A549 (cell line): ENCODE results near the gene SETD1B. TPM values are rescaled to one million over a fixed set of nuclear protein-coding genes. Genes with fewer than 3 reads are reported as not detected.
A peak's percentile ranks its signal among the peaks of the same experiment; 100 is the strongest.

Experiments
- ATAC-seq, 2 experiments: fragments of 200-7000 bp in 1 of 2; fragments of >200 bp in 1 of 2; cut with Nextera tagmentation in 1 of 2; cut with Tn5 transposase in 1 of 2; 3 replicates each; pipeline versions ENCODE4 v1.8.0 to v1.9.1; 2018 to 2020; ENCODE audit warnings: mild to moderate bottlenecking in 1 of 2, moderate library complexity in 1 of 2
- CTCF ChIA-PET: fragments of 300-600 bp; sonication (Branson Sonifier 250); formaldehyde crosslinking; extraction: SDS; loops from one replicate; lab custom pipeline; 2021; ENCODE audit warnings: antibody characterized with exemption, inconsistent platforms; lab: Yijun Ruan, JAX
- POLR2A ChIA-PET: fragments of 350-600 bp; formaldehyde crosslinking; extraction: SDS; loops from one replicate; lab custom pipeline; 2021; ENCODE audit warnings: antibody characterized with exemption, inconsistent platforms; lab: Yijun Ruan, JAX
- DNase-seq, 2 experiments: peaks; one replicate each; pipeline versions ENCODE4 v3.0.0 to v3.0.0-alpha.2; 2011 to 2016; ENCODE audit warnings: low read depth in 1 of 2, low spot score in 1 of 2
- FAIRE-seq: peaks from 2 replicates; lab custom pipeline; 2011; peaks lifted over from hg19 to GRCh38; lab: Jason Lieb, UNC
- H3K27ac ChIP-seq, 2 experiments: fragments of >200 bp; sonication (Bioruptor Twin); formaldehyde crosslinking; 3 replicates each; pipeline ENCODE4 v1.5.1; 2016 to 2017
- H3K4me1 ChIP-seq: fragments of >200 bp; sonication (Bioruptor Twin); formaldehyde crosslinking; 3 replicates; pipeline ENCODE4 v1.6.1; 2016
- H3K4me2 ChIP-seq: fragments of >200 bp; sonication (Bioruptor Twin); formaldehyde crosslinking; 3 replicates; pipeline ENCODE4 v1.6.1; 2016
- H3K4me3 ChIP-seq: fragments of >200 bp; sonication (Bioruptor Twin); formaldehyde crosslinking; 3 replicates; pipeline ENCODE4 v1.5.1; 2016
- H3K9me3 ChIP-seq: fragments of >200 bp; sonication (Bioruptor Twin); formaldehyde crosslinking; 3 replicates; pipeline ENCODE4 v1.6.1; 2016
- ATOH8 ChIP-seq: fragments of 250-450 bp; sonication (Bioruptor Pico); IDR thresholded peaks from 2 replicates; pipeline ENCODE4 v1.5.0; 2020; ENCODE audit warnings: low read depth, mild to moderate bottlenecking, moderate library complexity
- BHLHE40 ChIP-seq: IDR thresholded peaks from 2 replicates; pipeline ENCODE4 v1.6.1; 2012; ENCODE audit warnings: low read depth, low read length, inconsistent platforms
- CBX2 ChIP-seq: fragments of 200-600 bp; sonication (generic); IDR thresholded peaks from 2 replicates; pipeline ENCODE4 v1.6.1; 2016; ENCODE audit warnings: low read depth, mild to moderate bottlenecking, borderline replicate concordance
- CEBPB ChIP-seq, 2 experiments: fragments of >200 bp in 1 of 2; sonication (Bioruptor Twin) in 1 of 2; formaldehyde crosslinking in 1 of 2; IDR thresholded peaks; 2 replicates each; pipeline ENCODE4 v1.6.1; 2012 to 2016
- CTCF ChIP-seq: fragments of >200 bp; sonication (Bioruptor Twin); formaldehyde crosslinking; IDR thresholded peaks from 3 replicates; pipeline ENCODE4 v1.5.1; 2016
- E2F6 ChIP-seq: IDR thresholded peaks from 2 replicates; pipeline ENCODE4 v1.6.1; 2012; ENCODE audit warnings: low read depth, borderline replicate concordance
- ELK1 ChIP-seq: fragments of 150-350 bp; IDR thresholded peaks from 2 replicates; pipeline ENCODE4 v1.6.1; 2014; ENCODE audit warnings: low read depth, mild to moderate bottlenecking, low read length
- EP300 ChIP-seq, 2 experiments: fragments of >200 bp; sonication (Bioruptor Twin); formaldehyde crosslinking; IDR thresholded peaks; 2 replicates in 1 of 2; 3 replicates in 1 of 2; pipeline ENCODE4 v1.6.1; 2016 to 2017
- ESRRA ChIP-seq: fragments of 150-350 bp; IDR thresholded peaks from 2 replicates; pipeline ENCODE4 v1.6.1; 2014; ENCODE audit warnings: mild to moderate bottlenecking, low read length, borderline replicate concordance
- FOSB ChIP-seq: fragments of 250-450 bp; sonication (Bioruptor Pico); IDR thresholded peaks from 2 replicates; pipeline ENCODE4 v1.5.0; 2020; ENCODE audit warnings: mild to moderate bottlenecking, moderate library complexity
- FOSL2 ChIP-seq, 2 experiments: fragments of 450-650 bp in 1 of 2; fragments of >200 bp in 1 of 2; sonication (Bioruptor Twin) in 1 of 2; formaldehyde crosslinking; IDR thresholded peaks; 2 replicates each; pipeline versions ENCODE4 v1.5.0 to v1.6.1; 2016 to 2020; ENCODE audit warnings: mild to moderate bottlenecking in 1 of 2, moderate library complexity in 1 of 2
- HDAC2 ChIP-seq: fragments of 200-600 bp; sonication (generic); IDR thresholded peaks from 2 replicates; pipeline ENCODE4 v1.6.1; 2016
- HES2 ChIP-seq: fragments of >200 bp; sonication (Bioruptor Twin); formaldehyde crosslinking; IDR thresholded peaks from 2 replicates; pipeline ENCODE4 v1.6.1; 2016
- HOXA7 ChIP-seq: fragments of 250-450 bp; sonication (Bioruptor Pico); IDR thresholded peaks from 2 replicates; pipeline ENCODE4 v1.5.0; 2020; ENCODE audit warnings: mild to moderate bottlenecking, moderate library complexity
- HOXB5 ChIP-seq: fragments of 250-450 bp; sonication (Bioruptor Pico); IDR thresholded peaks from 2 replicates; pipeline ENCODE4 v1.5.0; 2020; ENCODE audit warnings: mild to moderate bottlenecking, moderate library complexity
- JUN ChIP-seq, 2 experiments: fragments of >200 bp; sonication (Bioruptor Twin); formaldehyde crosslinking; IDR thresholded peaks; 2 replicates in 1 of 2; 3 replicates in 1 of 2; pipeline ENCODE4 v1.6.1; 2016 to 2017
- JUNB ChIP-seq: fragments of >200 bp; sonication (Bioruptor Twin); formaldehyde crosslinking; IDR thresholded peaks from 2 replicates; pipeline ENCODE4 v1.6.1; 2016
- KDM1A ChIP-seq: fragments of 200-600 bp; sonication (generic); IDR thresholded peaks from 2 replicates; pipeline ENCODE4 v1.6.1; 2016; ENCODE audit warnings: low read depth, mild to moderate bottlenecking
- MAX ChIP-seq: IDR thresholded peaks from 2 replicates; pipeline ENCODE4 v1.6.1; 2012
- MAZ ChIP-seq: fragments of 150-350 bp; IDR thresholded peaks from 2 replicates; pipeline ENCODE4 v1.6.1; 2014; ENCODE audit warnings: antibody characterized with exemption, low read depth, low read length, borderline replicate concordance
- POLR2AphosphoS2 ChIP-seq: conservative IDR thresholded peaks from 2 replicates; pipeline ENCODE4 v1.6.1; 2012; ENCODE audit warnings: low read length, improper control_type of control experiment, inconsistent platforms
- RAD21 ChIP-seq, 2 experiments: fragments of >200 bp in 1 of 2; sonication (Bioruptor Twin) in 1 of 2; formaldehyde crosslinking in 1 of 2; IDR thresholded peaks in 1 of 2; conservative IDR thresholded peaks in 1 of 2; 2 replicates in 1 of 2; 3 replicates in 1 of 2; pipeline ENCODE4 v1.6.1; 2012 to 2018; ENCODE audit warnings: inconsistent platforms in 1 of 2
- RARB ChIP-seq: fragments of 250-450 bp; sonication (Bioruptor Pico); IDR thresholded peaks from 2 replicates; pipeline ENCODE4 v1.8.0; 2021; ENCODE audit warnings: mild to moderate bottlenecking, moderate library complexity
- SMC3 ChIP-seq: fragments of >200 bp; sonication (Bioruptor Twin); formaldehyde crosslinking; IDR thresholded peaks from 3 replicates; pipeline ENCODE4 v1.6.1; 2018; ENCODE audit warnings: inconsistent platforms
- TFCP2L1 ChIP-seq: fragments of 250-450 bp; sonication (Bioruptor Pico); IDR thresholded peaks from 2 replicates; pipeline ENCODE4 v1.5.0; 2021; ENCODE audit warnings: mild to moderate bottlenecking
- ZC3H11A ChIP-seq: fragments of 450-650 bp; IDR thresholded peaks from 2 replicates; pipeline ENCODE4 v1.6.1; 2014; ENCODE audit warnings: antibody characterized with exemption, mild to moderate bottlenecking
- ZSCAN20 ChIP-seq: fragments of 250-450 bp; sonication (Bioruptor Pico); IDR thresholded peaks from 2 replicates; pipeline ENCODE4 v1.8.0; 2022; ENCODE audit warnings: mild to moderate bottlenecking, moderate library complexity
- WGBS: methylation state at CpG from one replicate; pipeline ENCODE4 v1.1.6; 2017; ENCODE audit errors: missing lambda C conversion rate; 5-methylcytosine and 5-hydroxymethylcytosine counted together
- polyA plus RNA-seq, 4 experiments: library from polyadenylated mRNA; depleted of rRNA in 3 of 4; stranded (reverse); fragments of >200 nt; fragmentation: RNase III in 1 of 4; extraction: RNeasy Plus Mini Kit Qiagen cat#74134 plus additional on column Dnase treatment in 1 of 4; gene quantifications; 2 replicates in 3 of 4; 3 replicates in 1 of 4; pipeline ENCODE4 v1.2.3, GENCODE V29; 2011 to 2017

The SETD1B gene
- polyA plus RNA-seq, 2 of the 4 experiments (the other 2 are of a cell fraction) = 1.1 to 8.6 TPM

GRCh38 chr12:121781998-121782979, 21.5 kb upstream of the SETD1B start (continued):
- TF ChIP-seq SMC3 (no peak), ATOH8 (CRISPR knock-in tag) (no peak), RAD21 (conservative IDR thresholded peaks at IDR 0.05 in 1 of 2, IDR thresholded peaks at IDR 0.05 in 1 of 2) (no peak), EP300 (IDR thresholded peaks at IDR 0.05) (no peak), KDM1A (no peak), MAX (0 out of 2 replicates have a peak, but pooled peaks have one; percentile 11), ZC3H11A (no peak), MAZ (no peak), CEBPB (IDR thresholded peaks at IDR 0.05) (peak in 1 of 2 experiments; percentile 53; a peak in 1 of 4 replicates), TFCP2L1 (no peak), CTCF (no peak), HOXA7 (CRISPR knock-in tag) (no peak), HES2 (no peak), HDAC2 (no peak)

GRCh38 chr12:121783766-121784165, 20.0 kb upstream of the SETD1B start:
- Histone ChIP-seq H3K4me3 (no peak overlapping the region), H3K27ac (peak overlapping the region; percentile 72 to 100), H3K4me2 (peak overlapping the region; percentile 70), H3K4me1 (peaks cover 82% of the 10 kb centered on the region), H3K9me3 (no peaks in the 10 kb centered on the region)
- DNase-seq (peak in 1 of 2 experiments; percentile 78), FAIRE-seq (no peak), ATAC-seq (no peak)
- 20% methylated on average over 6 of the region's 6 CpGs for WGBS
- ChIA-PET CTCF (interaction anchor here (1.2 to 72.2 kb wide), 6 partner anchors 2 to 236 kb away, joined by 3 to 2657 read pairs (median 258); partner anchors contain the start of genes RHOF and SETD1B), POLR2A (no interaction called here)
- TF ChIP-seq ZC3H11A = 0 out of 2 replicates have a peak, but pooled peaks have one; percentile 11
- TF ChIP-seq EP300 (IDR thresholded peaks at IDR 0.05) = no peak
- TF ChIP-seq HOXB5 = no peak
- TF ChIP-seq ESRRA = no peak
- TF ChIP-seq FOSB (CRISPR knock-in tag) = 0 out of 2 replicates have a peak, but pooled peaks have one; percentile 17
- TF ChIP-seq ZSCAN20 = no peak
- TF ChIP-seq POLR2AphosphoS2 = peak; percentile 85; the same call in 1 of the 2 replicates
- peak in 1 of 2 experiments; percentile 28; a peak in 1 of 5 replicates for TF ChIP-seq JUN (IDR thresholded peaks at IDR 0.05)

- POLR2A ChIA-PET = interaction anchor here (1.0 to 1.8 kb wide), 3 partner anchors 9 to 19 kb away, joined by 3 to 12 read pairs (median 4); partner anchors contain the start of genes RHOF and SETD1B
- FAIRE-seq = peak; percentile 43
- H3K4me3 ChIP-seq = 0 out of 3 replicates have a peak overlapping the region, but pooled peaks have one; percentile 0
- peak; percentile 48 to 60 for ATAC-seq
- CTCF ChIA-PET = interaction anchor here (0.6 to 72.2 kb wide), 7 partner anchors 1 to 1194 kb away, joined by 3 to 2657 read pairs (median 10); partner anchors contain the start of genes PSMD9, RHOF, SETD1B and TMEM120B
- peak; percentile 64 to 87 for DNase-seq
- H3K27ac ChIP-seq = peak overlapping the region; percentile 72 to 100
- no peaks in the 10 kb centered on the region for H3K9me3 ChIP-seq
- WGBS = 4% methylated on average over 6 of the region's 6 CpGs
- H3K4me2 ChIP-seq = peak overlapping the region; percentile 70
- H3K4me1 ChIP-seq = peaks cover 83% of the 10 kb centered on the region
- TF ChIP-seq BHLHE40 (no peak), HES2 (no peak), RARB (CRISPR knock-in tag) (no peak), CBX2 (no peak), RAD21 (conservative IDR thresholded peaks at IDR 0.05 in 1 of 2, IDR thresholded peaks at IDR 0.05 in 1 of 2) (0 out of 5 replicates have a peak, but pooled peaks of 1 of the 2 experiments have one; percentile 1), JUNB (peak; percentile 28; the same call in 1 of the 2 replicates), E2F6 (no peak), ELK1 (no peak), MAX (peak; percentile 44; the same call in 1 of the 2 replicates), FOSL2 (IDR thresholded peaks at IDR 0.05) (peak; percentile 25; the same call in 1 of the 2 replicates), FOSL2 (CRISPR knock-in tag; IDR thresholded peaks at IDR 0.05) (peak; percentile 65)
These were observed 19.3 kb upstream of the SETD1B start for GRCh38 chr12:121784460-121784859.
